ENCODE data around the gene TMEM219.
A peak's percentile ranks its signal among the peaks of the same experiment; 100 is the strongest.

Gene TMEM219

GRCh38 chr16:29983420-29984136, 21.7 kb downstream of the TMEM219 start:
- no peak for FAIRE-seq

- no peak for FAIRE-seq
These were observed 22.4 kb downstream of the TMEM219 start for GRCh38 chr16:29984137-29984763.

GRCh38 chr16:29984764-29985147, 22.9 kb downstream of the TMEM219 start:
- no peak for FAIRE-seq

- FAIRE-seq: no peak
These were observed 23.5 kb downstream of the TMEM219 start for GRCh38 chr16:29985271-29985811.

- no peak for FAIRE-seq
These were observed 24.4 kb downstream of the TMEM219 start for GRCh38 chr16:29986231-29986630.

- FAIRE-seq: no peak
These were observed 25.1 kb downstream of the TMEM219 start for GRCh38 chr16:29986931-29987330.

- FAIRE-seq: no peak
These were observed 25.6 kb downstream of the TMEM219 start for GRCh38 chr16:29987371-29988085.

GRCh38 chr16:29988346-29989075, 26.6 kb downstream of the TMEM219 start:
- no peak for FAIRE-seq

- FAIRE-seq: no peak
These were observed 27.4 kb downstream of the TMEM219 start for GRCh38 chr16:29989111-29989858.

GRCh38 chr16:29990034-29990433, 28.2 kb downstream of the TMEM219 start:
- FAIRE-seq: no peak

GRCh38 chr16:29990883-29991570, 29.1 kb downstream of the TMEM219 start:
- no peak for FAIRE-seq

GRCh38 chr16:29991571-29991904, 29.7 kb downstream of the TMEM219 start:
- no peak for FAIRE-seq

- no peak for FAIRE-seq
These were observed 30.6 kb downstream of the TMEM219 start for GRCh38 chr16:29992344-29992967.

- FAIRE-seq: no peak
These were observed 31.5 kb downstream of the TMEM219 start for GRCh38 chr16:29993191-29993902.

- FAIRE-seq: no peak
These were observed 32.2 kb downstream of the TMEM219 start for GRCh38 chr16:29993903-29994599.

GRCh38 chr16:29994600-29995323, 32.9 kb downstream of the TMEM219 start:
- no peak for FAIRE-seq

GRCh38 chr16:29995324-29995910, 33.5 kb downstream of the TMEM219 start, which contains the start of gene HIRIP3:
Gene HIRIP3, minus strand, starts transcription at chr16:29995617. Its CDS starts 12 bp downstream, at chr16:29995605.
- no peak for FAIRE-seq

- peak; percentile 94 for FAIRE-seq
These were observed 34.3 kb downstream of the TMEM219 start, which contains the start of gene INO80E for GRCh38 chr16:29995911-29996765. Gene INO80E, plus strand, starts transcription at chr16:29996241. Its CDS starts 70 bp downstream, at chr16:29996311.
